SK-MEL-5 (cell line): Measurements from ENCODE around the gene CCHCR1. TPM values are rescaled to one million over a fixed set of nuclear protein-coding genes. Genes with fewer than 3 reads are reported as not detected.
"Not testable (repeated sequence)": the region's sequence is repeated elsewhere in the genome, so short reads cannot be mapped to it uniquely, and the experiment has no call there.

Source experiments
- DNase-seq: peaks from one replicate; pipeline ENCODE4 v3.0.0-alpha.2; 2016; ENCODE audit warnings: low read depth, low spot score
- in situ Hi-C: cut with HindIII; loops from 2 replicates; pipeline ENCODE4 v1.10.0; 2016; ENCODE audit warnings: low sequenced_read_pairs, high pct_unique_total_duplicates, low pct_unique_long_range_greater_than_20kb
- polyA plus RNA-seq, 2 experiments: library from polyadenylated mRNA; depleted of rRNA; stranded (reverse); fragments of >200 nt; gene quantifications; 2 replicates each; pipeline ENCODE4 v1.2.3, GENCODE V29; 2015
- total RNA-seq: library from RNA; depleted of rRNA; stranded (reverse); fragments of >200 nt; shearing (Covaris generic); gene quantifications from 2 replicates; pipeline ENCODE4 v1.2.3, GENCODE V29; 2014; rRNA removed

CCHCR1 gene
- total RNA-seq: 12.0 and 13.4 TPM in 2 replicates
- 12.2 and 12.6 TPM in 2 replicates for polyA plus RNA-seq (2015; cell fraction: cytosol; rRNA removed)
- 43.2 and 56.1 TPM in 2 replicates for polyA plus RNA-seq (2015; cell fraction: nucleus; rRNA removed)

DNA sequence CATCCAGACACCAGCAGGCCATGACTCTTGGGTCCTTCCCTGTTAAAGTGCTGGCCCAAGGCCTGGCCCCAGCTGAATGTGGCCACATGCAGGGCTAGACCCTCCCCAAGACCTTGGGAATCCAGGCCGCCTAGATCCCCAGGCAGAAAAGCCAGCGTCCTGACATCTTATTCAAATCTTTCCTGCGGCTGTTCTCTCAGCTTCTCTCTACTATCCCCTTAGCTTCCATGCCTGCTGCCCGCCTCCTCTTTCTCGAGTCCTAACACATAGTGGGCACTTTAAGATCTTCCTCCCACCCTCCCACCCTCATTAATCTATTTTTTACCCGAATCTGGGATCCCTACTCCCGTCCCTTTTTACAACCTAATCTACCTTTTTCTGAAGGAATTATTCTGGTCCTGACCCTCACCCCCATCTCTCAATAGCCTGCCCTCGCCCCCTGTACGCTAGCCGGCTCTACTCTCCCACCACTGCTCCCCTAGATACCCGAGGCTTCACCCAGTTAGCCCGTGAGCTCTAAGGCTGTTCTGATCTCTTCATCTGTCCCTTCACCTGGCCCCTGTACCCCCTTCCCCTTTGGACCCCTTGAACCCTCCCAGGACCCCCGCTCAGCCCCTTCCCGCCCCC, at the start of gene CCHCR1:
TSS of gene CCHCR1 (minus strand) at position 290 of the 627 bp plus-strand sequence. CDS start at position 88, 202 bp downstream.
- in situ Hi-C loops: no loop called here

GRCh38 chr6:31205638-31206037, 48.0 kb upstream of the CCHCR1 start:
- no peak for DNase-seq
- in situ Hi-C loops: no loop called here

More for the DNA sequence above, at the start of gene CCHCR1:
- no peak for DNase-seq

- in situ Hi-C loops: no loop called here
- no peak for DNase-seq
These were observed 47.1 kb upstream of the CCHCR1 start for GRCh38 chr6:31204751-31205145.

GRCh38 chr6:31203345-31203979, 45.9 kb upstream of the CCHCR1 start:
- peak; percentile 36 for DNase-seq
- in situ Hi-C loops: no loop called here

DNA sequence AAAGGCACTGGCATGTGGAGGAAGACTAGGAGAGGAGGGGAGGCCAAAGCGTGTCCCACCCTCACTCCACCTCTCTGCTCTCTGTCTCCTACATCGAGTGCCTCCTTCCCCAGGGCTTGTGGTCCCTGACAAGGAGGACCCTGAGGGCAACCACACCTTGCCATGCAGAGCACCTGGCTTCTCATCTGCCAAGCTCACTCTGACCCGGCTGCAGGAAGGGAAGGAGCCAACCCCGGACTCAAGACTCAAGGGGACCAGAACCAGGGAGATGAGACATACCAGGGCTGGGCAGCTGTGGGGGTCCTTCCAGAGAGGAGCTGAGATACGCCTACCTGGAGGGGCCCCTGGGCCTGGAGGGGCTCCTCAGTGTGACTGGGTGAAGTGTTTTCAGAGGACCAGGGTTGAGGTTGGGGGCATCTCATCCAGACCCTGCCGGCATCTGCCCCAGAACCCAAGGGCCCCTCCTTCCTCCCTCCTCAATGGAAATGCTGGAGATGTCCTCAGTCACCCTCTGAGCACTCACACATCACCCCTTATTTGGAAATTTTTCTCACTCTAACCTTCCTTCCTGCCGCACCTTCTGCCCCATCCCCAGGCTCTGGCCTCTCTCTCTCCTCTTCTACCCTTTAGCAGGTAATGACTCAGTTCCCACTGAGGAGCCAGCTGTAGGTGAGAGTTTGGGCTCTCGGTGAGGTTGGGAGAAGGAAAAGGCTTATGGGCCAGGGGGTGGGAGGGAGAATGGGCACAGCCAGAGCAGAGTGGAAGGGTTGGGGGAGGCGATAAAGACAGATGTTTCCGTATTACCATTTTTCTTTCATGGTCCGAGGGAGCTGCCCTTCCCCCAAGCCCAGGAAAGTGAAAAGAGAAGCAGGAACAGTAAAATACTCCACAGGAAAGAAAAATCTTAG, 44.9 kb upstream of the CCHCR1 start:
- in situ Hi-C loops: no loop called here
- no peak for DNase-seq

DNA sequence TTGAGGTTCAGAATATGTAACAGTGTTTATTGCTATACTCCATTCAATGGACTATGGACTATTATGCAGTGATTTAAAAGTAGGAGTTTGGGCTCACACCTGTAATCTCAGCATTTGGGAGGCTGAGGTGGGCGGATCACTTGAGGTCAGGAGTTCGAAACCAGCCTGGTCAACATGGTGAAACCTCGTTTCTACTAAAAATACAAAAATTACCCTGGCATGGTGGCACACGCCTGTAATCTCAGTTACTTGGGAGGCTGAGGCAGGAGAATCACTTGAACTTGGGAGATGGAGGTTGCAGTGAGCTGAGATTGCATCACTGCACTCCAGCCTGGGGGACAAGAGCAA, 41.5 kb upstream of the CCHCR1 start:
- DNase-seq, in situ Hi-C loops: not testable (repeated sequence)

DNA sequence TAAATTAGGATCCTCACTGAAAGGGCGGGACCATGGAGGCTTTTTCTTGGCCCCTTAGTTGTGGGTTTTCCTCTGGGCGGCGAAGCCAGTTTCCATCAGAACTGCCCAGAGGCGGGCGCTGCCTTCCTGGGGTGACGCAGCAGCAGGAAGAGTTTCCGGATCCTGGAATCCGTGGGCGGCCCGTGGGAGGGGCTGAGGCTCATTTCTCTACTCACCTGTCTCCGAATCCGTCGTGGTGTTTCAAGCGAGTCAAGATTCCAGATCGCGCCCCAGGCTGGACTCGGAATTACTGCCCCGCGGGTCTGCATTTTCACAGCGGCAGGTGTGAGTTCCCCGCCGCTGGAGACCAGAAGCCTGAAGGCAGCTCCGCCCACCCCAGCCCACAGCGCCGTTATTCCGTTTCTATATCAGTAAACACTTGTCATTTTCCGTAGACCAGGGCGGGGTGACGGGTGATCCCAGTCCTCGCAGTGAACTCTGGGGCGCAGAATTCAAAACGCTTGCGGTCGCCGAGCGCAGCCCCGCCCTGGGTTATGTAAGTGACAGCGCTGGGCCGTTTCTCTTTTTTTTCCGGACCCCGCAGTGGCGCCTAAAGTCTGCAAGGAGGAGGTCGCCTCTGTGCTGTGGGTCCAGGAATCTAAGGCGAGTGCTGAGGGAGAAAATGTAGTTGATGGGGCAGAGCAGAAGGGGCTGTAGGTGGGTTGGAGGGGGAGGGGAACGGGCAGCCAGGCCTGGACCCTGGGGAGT, 40.1 kb upstream of the CCHCR1 start:
- in situ Hi-C loops: no loop called here
- peak; percentile 78 for DNase-seq

- in situ Hi-C loops, DNase-seq: not testable (repeated sequence)
These were observed 38.8 kb upstream of the CCHCR1 start for GRCh38 chr6:31196251-31197022.

- DNase-seq, in situ Hi-C loops: not testable (repeated sequence)
These were observed 37.8 kb upstream of the CCHCR1 start for GRCh38 chr6:31195308-31195979.

DNA sequence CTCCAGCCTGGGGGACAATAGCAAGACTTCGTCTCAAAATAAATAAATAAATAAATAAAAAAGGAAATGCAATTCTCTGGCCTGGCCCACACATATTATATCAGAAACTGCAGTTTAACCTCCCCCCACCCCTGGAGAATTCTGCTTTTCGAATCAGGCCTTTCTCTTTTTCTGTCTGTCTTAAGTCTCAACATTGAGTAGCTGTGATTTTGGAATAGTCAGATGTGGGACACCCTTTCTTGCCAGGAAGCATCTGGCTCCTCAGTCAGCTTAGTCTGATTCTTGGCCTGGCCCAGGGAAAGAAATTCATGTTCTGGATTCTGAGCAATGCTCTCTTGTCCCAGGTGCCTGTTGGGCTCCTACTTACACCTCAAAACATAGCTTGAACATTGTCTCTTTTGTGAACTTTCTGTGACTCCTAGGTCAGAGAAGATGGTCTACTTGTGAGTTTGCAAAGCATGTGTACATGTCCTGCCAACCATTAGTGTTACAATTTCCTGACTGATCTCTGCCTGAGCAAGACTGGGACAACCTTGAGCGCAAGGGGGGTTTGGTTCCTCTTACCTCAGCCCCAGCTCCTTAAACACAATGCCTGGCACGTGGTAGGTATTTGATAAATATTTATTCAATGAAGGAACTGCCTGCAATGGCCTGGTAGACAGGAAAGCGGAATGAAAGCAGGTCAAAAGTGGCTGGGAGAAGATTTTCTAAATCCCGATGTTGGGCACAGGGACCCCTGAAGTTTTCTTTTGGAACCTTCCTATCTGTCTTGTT, 36.6 kb upstream of the CCHCR1 start:
- no peak for DNase-seq
- in situ Hi-C loops: no loop called here

DNA sequence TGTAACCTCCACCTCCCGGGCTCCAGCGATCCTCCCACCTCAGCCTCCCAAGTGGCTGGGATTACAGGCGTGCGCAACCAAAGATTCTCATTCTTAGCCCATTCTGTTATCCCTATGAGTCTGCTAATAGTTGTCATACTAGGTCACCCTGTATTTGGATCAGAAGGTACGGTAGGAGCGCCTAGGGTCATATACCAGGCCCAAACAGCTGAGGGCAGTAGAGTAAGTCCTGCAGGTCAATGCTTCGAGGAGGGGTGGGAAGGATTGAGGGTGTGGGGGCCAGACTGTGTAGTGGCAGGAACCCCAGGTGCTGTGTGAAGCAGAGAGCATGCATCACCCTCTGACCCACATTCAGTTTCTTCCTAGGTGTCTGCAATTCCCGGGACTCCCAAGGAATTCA, 35.6 kb upstream of the CCHCR1 start:
- no peak for DNase-seq

GRCh38 chr6:31192431-31193105, 35.0 kb upstream of the CCHCR1 start:
- DNase-seq: peak; percentile 85
- in situ Hi-C loops: not testable (repeated sequence)

More for the DNA sequence above, 35.6 kb upstream of the CCHCR1 start:
- in situ Hi-C loops: no loop called here

DNA sequence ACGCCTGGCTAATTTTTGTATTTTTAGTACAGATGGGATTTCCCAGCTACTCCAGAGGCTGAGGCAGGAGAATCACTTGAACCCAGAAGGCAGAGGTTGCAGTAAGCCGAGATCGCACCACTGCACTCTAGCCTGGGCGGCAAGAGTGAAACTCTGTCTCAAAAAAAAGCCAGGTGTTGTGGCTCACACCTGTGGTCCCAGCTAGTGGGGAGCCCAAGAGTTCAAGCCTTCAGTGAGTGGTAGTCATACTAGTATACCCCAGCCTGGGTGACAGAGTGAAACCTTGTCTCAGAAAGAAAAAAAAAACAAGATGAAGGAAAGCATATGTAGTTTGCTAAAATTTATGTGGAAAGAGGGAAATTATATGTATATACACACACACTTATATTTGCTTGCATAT, 32.9 kb upstream of the CCHCR1 start:
- in situ Hi-C loops: no loop called here

DNA sequence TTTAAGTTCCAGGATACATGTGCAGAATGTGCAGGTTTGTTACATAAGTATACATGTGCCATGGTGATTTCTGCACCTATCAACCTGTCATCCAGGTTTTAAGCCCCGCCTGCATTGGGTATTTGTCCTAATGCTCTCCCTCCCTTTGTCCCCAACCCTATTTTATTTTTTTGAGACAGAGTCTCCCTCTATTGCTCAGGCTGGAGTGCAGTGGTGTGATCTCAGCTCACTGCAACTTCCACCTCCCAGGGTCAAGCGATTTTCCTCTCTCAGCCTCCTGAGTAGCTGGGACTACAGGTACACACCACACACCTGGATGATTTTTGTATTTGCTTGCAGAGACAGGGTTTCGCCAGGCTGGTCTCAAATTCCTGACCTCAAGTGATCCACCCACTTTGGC, 31.6 kb upstream of the CCHCR1 start:
- DNase-seq, in situ Hi-C loops: not testable (repeated sequence)

More for the DNA sequence above, 32.9 kb upstream of the CCHCR1 start:
- no peak for DNase-seq

GRCh38 chr6:31187780-31188194, 30.2 kb upstream of the CCHCR1 start:
- DNase-seq: no peak
- in situ Hi-C loops: no loop called here
